ENCODE measurements around the gene INPP5J. TPM values are rescaled to one million over a fixed set of nuclear protein-coding genes. Genes with fewer than 3 reads are reported as not detected.

The INPP5J gene
- total and polyA plus RNA-seq, 2 experiments from 2014 or later: 4.8 to 14.5 TPM

GRCh38 chr22:31100762-31101525 lies 21.8 kb upstream of the INPP5J start:
- H3K27me3 ChIP-seq (ENCODE audit: insufficient read depth): peaks cover 9% of the 10 kb centered on the region
- no peak overlapping the region for H3K4me2 ChIP-seq
- H3K79me2 ChIP-seq (replicated peaks; ENCODE audit: insufficient read depth): no peaks in the 10 kb centered on the region
- H3F3A ChIP-seq (replicated peaks; ENCODE audit: low read depth): peaks cover 11% of the 10 kb centered on the region; the same call in 1 of the 2 replicates
- no peaks in the 10 kb centered on the region for H3K9me2 ChIP-seq (ENCODE audit: insufficient read depth)
- peaks cover 22% of the 10 kb centered on the region for H3K4me1 ChIP-seq (ENCODE audit: insufficient read depth)
- H3K4me3 ChIP-seq: no peak overlapping the region
- H3K27ac ChIP-seq (ENCODE audit: low read depth): no peak overlapping the region
- H3K9me3 Mint-ChIP-seq: no peaks in the 10 kb centered on the region
- peaks cover 30% of the 10 kb centered on the region for H3K27me3 Mint-ChIP-seq (ENCODE audit: insufficient read depth, low read depth, poor library complexity)
- H3K27ac Mint-ChIP-seq: no peak overlapping the region
- H3K36me3 ChIP-seq (ENCODE audit: insufficient read depth): no peaks in the 10 kb centered on the region
- peaks cover 21% of the 10 kb centered on the region for H3K4me1 Mint-ChIP-seq
- peaks cover 6% of the 10 kb centered on the region; the same call in 1 of the 2 replicates for H4K20me1 ChIP-seq (replicated peaks; ENCODE audit: insufficient read depth)
- no peaks in the 10 kb centered on the region; the same call in 2 of the 3 replicates for H3K36me3 Mint-ChIP-seq (ENCODE audit: low read depth)
- ATAC-seq (no peak), DNase-seq (ENCODE audit: low spot score) (no peak)
- H3K4me3 Mint-ChIP-seq: no peak overlapping the region
- no peak for TF ChIP-seq EZH2phosphoT487 (IDR thresholded peaks at IDR 0.05; ENCODE audit: unreplicated experiment)
- TF ChIP-seq JUNB (IDR thresholded peaks at IDR 0.05; ENCODE audit: unreplicated experiment): no peak
- TF ChIP-seq POLR2AphosphoS5 (IDR thresholded peaks at IDR 0.05; ENCODE audit: low read depth): no peak
- TF ChIP-seq STAT1 (IDR thresholded peaks at IDR 0.05; ENCODE audit: unreplicated experiment): no peak
- no peak for TF ChIP-seq REST (IDR thresholded peaks at IDR 0.05; ENCODE audit: unreplicated experiment)
- TF ChIP-seq ZNF114 (CRISPR knock-in tag; IDR thresholded peaks at IDR 0.05): no peak
- no peak for TF ChIP-seq ETS1 (IDR thresholded peaks at IDR 0.05)
- no peak for TF ChIP-seq ZNF462 (CRISPR knock-in tag; IDR thresholded peaks at IDR 0.05)
- no peak for TF ChIP-seq ZNF331 (CRISPR knock-in tag; IDR thresholded peaks at IDR 0.05; ENCODE audit: low read depth)
- TF ChIP-seq CTCF (conservative IDR thresholded peaks at IDR 0.05; ENCODE audit: low read depth in 2 of 2): no peak
- TF ChIP-seq NANOG (IDR thresholded peaks at IDR 0.05; ENCODE audit: borderline replicate concordance): no peak
- TF ChIP-seq CREB1 (CRISPR knock-in tag; IDR thresholded peaks at IDR 0.05; ENCODE audit: low read depth): no peak
- TF ChIP-seq EZH2 (IDR thresholded peaks at IDR 0.05; ENCODE audit: low read depth, unreplicated experiment): no peak
- no peak overlapping the region for H2AFZ ChIP-seq

Measured in GM23338 (cell line).